Measurements from ENCODE around the gene ASTN2. TPM values are rescaled to one million over a fixed set of nuclear protein-coding genes. Genes with fewer than 3 reads are reported as not detected.

The ASTN2 gene
- total and polyA plus RNA-seq, 4 donors, result 0.57 to 2.9 (median 1.4) TPM

- WGBS, result 56% methylated on average over 7 of the region's 7 CpGs
- peaks cover 0 to 3% (median 2%) of the 10 kb centered on the region in 4 donors for H3K9me3 ChIP-seq (ENCODE audit: control insufficient read depth in 4 of 4, low read length in 3 of 4)
- no peaks in the 10 kb centered on the region for H3K27me3 ChIP-seq (ENCODE audit: control insufficient read depth in 4 of 4, insufficient read depth in 4 of 4, low read length in 3 of 4)
- no peak for DNase-seq (ENCODE audit: low spot score)
- no peak overlapping the region for H3K27ac ChIP-seq (ENCODE audit: low read depth in 1 of 2, low read length in 2 of 2)
- no peak overlapping the region for H3K9ac ChIP-seq (ENCODE audit: low read depth in 1 of 2, low read length in 2 of 2)
- TF ChIP-seq RAD21 (IDR thresholded peaks at IDR 0.05), result no peak
- TF ChIP-seq, protein P1, sequence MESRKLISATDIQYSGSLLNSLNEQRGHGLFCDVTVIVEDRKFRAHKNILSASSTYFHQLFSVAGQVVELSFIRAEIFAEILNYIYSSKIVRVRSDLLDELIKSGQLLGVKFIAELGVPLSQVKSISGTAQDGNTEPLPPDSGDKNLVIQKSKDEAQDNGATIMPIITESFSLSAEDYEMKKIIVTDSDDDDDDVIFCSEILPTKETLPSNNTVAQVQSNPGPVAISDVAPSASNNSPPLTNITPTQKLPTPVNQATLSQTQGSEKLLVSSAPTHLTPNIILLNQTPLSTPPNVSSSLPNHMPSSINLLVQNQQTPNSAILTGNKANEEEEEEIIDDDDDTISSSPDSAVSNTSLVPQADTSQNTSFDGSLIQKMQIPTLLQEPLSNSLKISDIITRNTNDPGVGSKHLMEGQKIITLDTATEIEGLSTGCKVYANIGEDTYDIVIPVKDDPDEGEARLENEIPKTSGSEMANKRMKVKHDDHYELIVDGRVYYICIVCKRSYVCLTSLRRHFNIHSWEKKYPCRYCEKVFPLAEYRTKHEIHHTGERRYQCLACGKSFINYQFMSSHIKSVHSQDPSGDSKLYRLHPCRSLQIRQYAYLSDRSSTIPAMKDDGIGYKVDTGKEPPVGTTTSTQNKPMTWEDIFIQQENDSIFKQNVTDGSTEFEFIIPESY (IDR thresholded peaks at IDR 0.05), result no peak
- no peak for TF ChIP-seq TAF1 (conservative IDR thresholded peaks at IDR 0.05)
- no peak for TF ChIP-seq SP1 (IDR thresholded peaks at IDR 0.05)
- TF ChIP-seq FOXA1 (IDR thresholded peaks at IDR 0.05), result no peak
- no peaks in the 10 kb centered on the region for H3K4me1 ChIP-seq (ENCODE audit: control insufficient read depth in 4 of 4, insufficient read depth in 4 of 4, low read length in 3 of 4)
- H3K4me3 ChIP-seq (ENCODE audit: low read depth in 1 of 3, low read length in 3 of 3), result no peak overlapping the region
- no peaks in the 10 kb centered on the region for H3K36me3 ChIP-seq (ENCODE audit: control insufficient read depth in 4 of 4, insufficient read depth in 3 of 4, low read depth in 1 of 4, low read length in 3 of 4)
Measured at GRCh38 chr9:116757030-116757429, 657.8 kb downstream of the ASTN2 start.

- Histone ChIP-seq H3K9me3 (ENCODE audit: control insufficient read depth in 4 of 4, low read length in 3 of 4) (peaks cover 0 to 3% (median 2%) of the 10 kb centered on the region in 4 donors), H3K27me3 (ENCODE audit: control insufficient read depth in 4 of 4, insufficient read depth in 4 of 4, low read length in 3 of 4) (no peaks in the 10 kb centered on the region), H3K4me3 (ENCODE audit: low read depth in 1 of 3, low read length in 3 of 3) (no peak overlapping the region), H3K27ac (ENCODE audit: low read depth in 1 of 2, low read length in 2 of 2) (no peak overlapping the region), H3K36me3 (ENCODE audit: control insufficient read depth in 4 of 4, insufficient read depth in 3 of 4, low read depth in 1 of 4, low read length in 3 of 4) (no peaks in the 10 kb centered on the region), H3K4me1 (ENCODE audit: control insufficient read depth in 4 of 4, insufficient read depth in 4 of 4, low read length in 3 of 4) (no peaks in the 10 kb centered on the region), H3K9ac (ENCODE audit: low read depth in 1 of 2, low read length in 2 of 2) (no peak overlapping the region)
- 35% methylated on average over 1 of the region's 1 CpG for WGBS
- DNase-seq (ENCODE audit: low spot score), result no peak
- TF ChIP-seq JUND (IDR thresholded peaks at IDR 0.05) (no peak), RXRA (IDR thresholded peaks at IDR 0.05) (no peak), HNF4A (conservative IDR thresholded peaks at IDR 0.05) (no peak), GABPA (IDR thresholded peaks at IDR 0.05 in 1 of 2, conservative IDR thresholded peaks at IDR 0.05 in 1 of 2) (no peak)
Measured at GRCh38 chr9:116753389-116753788, 661.5 kb downstream of the ASTN2 start.

DNA sequence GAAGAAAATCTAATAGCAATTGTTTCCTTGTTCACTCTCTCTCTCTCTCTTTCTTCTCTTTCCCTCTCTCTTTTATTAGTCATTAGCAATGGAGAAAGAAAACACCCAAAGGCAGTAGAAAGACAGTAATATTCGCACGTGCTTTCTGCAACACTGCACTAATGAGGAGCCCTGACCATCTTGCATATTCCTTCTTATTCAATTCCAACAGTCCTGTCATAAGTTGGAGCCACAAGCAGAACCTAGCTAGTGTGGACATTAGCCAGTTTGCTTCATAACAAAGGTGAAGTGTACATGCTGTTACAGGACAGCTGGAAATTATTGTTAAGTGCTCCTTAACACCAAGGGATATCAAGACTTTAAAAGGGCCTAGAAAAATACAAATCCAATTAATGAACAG is 664.3 kb downstream of the ASTN2 start:
- TF ChIP-seq RAD21 (IDR thresholded peaks at IDR 0.05), result no peak
- no peak for TF ChIP-seq NR2F2 (IDR thresholded peaks at IDR 0.05)
- no peak for TF ChIP-seq GABPA (IDR thresholded peaks at IDR 0.05 in 1 of 2, conservative IDR thresholded peaks at IDR 0.05 in 1 of 2)
- no peak for TF ChIP-seq HNF4G (IDR thresholded peaks at IDR 0.05)
- no peak for TF ChIP-seq MAX (IDR thresholded peaks at IDR 0.05)
- no peak for TF ChIP-seq RXRA (IDR thresholded peaks at IDR 0.05)
- TF ChIP-seq, protein P1 (IDR thresholded peaks at IDR 0.05), result no peak
- no peak for TF ChIP-seq REST (IDR thresholded peaks at IDR 0.05)
- no peak for TF ChIP-seq YY1 (IDR thresholded peaks at IDR 0.05)
- TF ChIP-seq HNF4A (conservative IDR thresholded peaks at IDR 0.05), result no peak
- no peak for TF ChIP-seq TAF1 (conservative IDR thresholded peaks at IDR 0.05)
- no peak for TF ChIP-seq CTCF (IDR thresholded peaks at IDR 0.05; ENCODE audit: low read depth, low read length, missing input control)
- no peak for TF ChIP-seq FOXA1 (IDR thresholded peaks at IDR 0.05)
- TF ChIP-seq JUND (IDR thresholded peaks at IDR 0.05), result no peak
- TF ChIP-seq FOXA2 (IDR thresholded peaks at IDR 0.05), result no peak
- no peak for TF ChIP-seq SP1 (IDR thresholded peaks at IDR 0.05)
- TF ChIP-seq, protein P2, sequence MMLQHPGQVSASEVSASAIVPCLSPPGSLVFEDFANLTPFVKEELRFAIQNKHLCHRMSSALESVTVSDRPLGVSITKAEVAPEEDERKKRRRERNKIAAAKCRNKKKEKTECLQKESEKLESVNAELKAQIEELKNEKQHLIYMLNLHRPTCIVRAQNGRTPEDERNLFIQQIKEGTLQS (IDR thresholded peaks at IDR 0.05), result no peak
- no peak for TF ChIP-seq EGR1 (IDR thresholded peaks at IDR 0.05; ENCODE audit: low read depth in 2 of 2)
- no peaks in the 10 kb centered on the region for H3K36me3 ChIP-seq (ENCODE audit: control insufficient read depth in 4 of 4, insufficient read depth in 3 of 4, low read depth in 1 of 4, low read length in 3 of 4)
- H3K4me1 ChIP-seq (ENCODE audit: control insufficient read depth in 4 of 4, insufficient read depth in 4 of 4, low read length in 3 of 4), result no peaks in the 10 kb centered on the region
- no peak for DNase-seq (ENCODE audit: low spot score)
- H3K4me3 ChIP-seq (ENCODE audit: low read depth in 1 of 3, low read length in 3 of 3), result no peak overlapping the region
- no peak overlapping the region for H3K27ac ChIP-seq (ENCODE audit: low read depth in 1 of 2, low read length in 2 of 2)
- H3K27me3 ChIP-seq (ENCODE audit: control insufficient read depth in 4 of 4, insufficient read depth in 4 of 4, low read length in 3 of 4), result no peaks in the 10 kb centered on the region
- H3K9me3 ChIP-seq (ENCODE audit: control insufficient read depth in 4 of 4, low read length in 3 of 4), result peaks cover 0 to under 1% (median 0%) of the 10 kb centered on the region in 4 donors
- no peak overlapping the region for H3K9ac ChIP-seq (ENCODE audit: low read depth in 1 of 2, low read length in 2 of 2)
- 88% methylated on average over 2 of the region's 2 CpGs for WGBS

Data from liver (tissue), 9 donors.